HCT116 (cell line): ENCODE results near the gene COG5. TPM values are rescaled to one million over a fixed set of nuclear protein-coding genes. Genes with fewer than 3 reads are reported as not detected.

Source experiments
- ATAC-seq: fragments of 200-7000 bp; cut with Tn5 transposase; 2 replicates; pipeline ENCODE4 v1.9.1; 2020; ENCODE audit warnings: mild to moderate bottlenecking, moderate library complexity
- BruUV-seq: library from RNA; stranded (reverse); fragments of 400-500 nt; replicated peaks from 2 replicates; lab custom pipeline; 2021; lab: Mats Ljungman, UMichigan
- CTCF ChIA-PET: fragments of 300-600 bp; sonication (Branson Sonifier 250); formaldehyde crosslinking; loops from one replicate; lab custom pipeline; 2021; ENCODE audit warnings: antibody characterized with exemption; lab: Charles Lee
- POLR2A ChIA-PET: fragments of 300-600, 350-600 bp; sonication (Branson Sonifier 250); formaldehyde crosslinking; loops from one replicate; lab custom pipeline; 2021; ENCODE audit warnings: antibody characterized with exemption; lab: Charles Lee
- RAD21 ChIA-PET, 2 experiments: fragments of 300-600 bp; sonication (Branson Sonifier 250); formaldehyde crosslinking; loops; one replicate each; lab custom pipeline; 2023; ENCODE audit warnings: low total read pairs in 2 of 2; ENCODE audit not compliant: uncharacterized antibody in 2 of 2, unreplicated experiment in 2 of 2, low non-redundant PET in 1 of 2; lab: Charles Lee
- DNase-seq: peaks from one replicate; pipeline ENCODE4 v3.0.0-alpha.2; 2010; ENCODE audit warnings: low read depth, low spot score
- H2AFZ ChIP-seq: fragments of 200-600 bp; shearing (Covaris generic), sonication (generic); 2 replicates; pipeline ENCODE4 v1.6.1; 2017; ENCODE audit warnings: low read depth, mixed run types, mixed read lengths, antibody characterized with exemption, low read length; ENCODE audit not compliant: poor library complexity, severe bottlenecking
- H3K27ac ChIP-seq: 2 replicates; pipeline ENCODE4 v1.5.1; 2012; ENCODE audit warnings: low read depth, low read length
- H3K27me3 ChIP-seq: fragments of 200-600 bp; sonication (generic); 2 replicates; pipeline ENCODE4 v1.6.1; 2016; ENCODE audit warnings: mixed run types, low read length, mixed read lengths; ENCODE audit not compliant: insufficient read depth
- H3K36me3 ChIP-seq, 2 experiments: fragments of 200-500 bp in 1 of 2; fragments of 200-600 bp in 1 of 2; sonication (Bioruptor generic) in 1 of 2; sonication (generic) in 1 of 2; 2 replicates each; pipeline versions ENCODE4 v1.5.1 to v1.6.1; 2014 to 2016; ENCODE audit warnings: low read length in 2 of 2, inconsistent platforms in 1 of 2, mixed read lengths in 1 of 2, mixed run types in 1 of 2; ENCODE audit not compliant: insufficient read depth in 2 of 2, control insufficient read depth in 1 of 2
- H3K4me1 ChIP-seq, 2 experiments: fragments of 200-600 bp in 1 of 2; sonication (generic) in 1 of 2; 2 replicates each; pipeline versions ENCODE4 v1.5.1 to v1.6.1; 2012 to 2017; ENCODE audit warnings: low read length in 2 of 2, inconsistent platforms in 1 of 2, mild to moderate bottlenecking in 1 of 2, mixed read lengths in 1 of 2, mixed run types in 1 of 2, moderate library complexity in 1 of 2; ENCODE audit not compliant: insufficient read depth in 2 of 2, control insufficient read depth in 1 of 2
- H3K4me2 ChIP-seq: fragments of 200-600 bp; sonication (generic); 2 replicates; pipeline ENCODE4 v1.6.1; 2017; ENCODE audit warnings: mixed run types, low read length, mixed read lengths
- H3K4me3 ChIP-seq, 2 experiments: fragments of 200-600 bp in 1 of 2; sonication (generic) in 1 of 2; replicated peaks in 1 of 2; 2 replicates each; pipeline ENCODE4 v1.5.1; 2011 to 2016; ENCODE audit warnings: low read length in 2 of 2, control low read depth in 1 of 2, low read depth in 1 of 2, mild to moderate bottlenecking in 1 of 2, mixed read lengths in 1 of 2, mixed run types in 1 of 2
- H3K79me2 ChIP-seq: fragments of 200-600 bp; sonication (generic); 2 replicates; pipeline ENCODE4 v1.6.1; 2017; ENCODE audit warnings: mild to moderate bottlenecking, mixed run types, low read length, moderate library complexity, mixed read lengths; ENCODE audit not compliant: insufficient read depth
- H3K9ac ChIP-seq: fragments of 200-600 bp; sonication (generic); 2 replicates; pipeline ENCODE4 v1.6.1; 2016; ENCODE audit warnings: low read length, mixed read lengths
- H3K9me2 ChIP-seq: fragments of 200-600 bp; sonication (generic), shearing (Covaris generic); 2 replicates; pipeline ENCODE4 v1.6.1; 2017; ENCODE audit warnings: mixed run types, mild to moderate bottlenecking, moderate library complexity; ENCODE audit not compliant: insufficient read depth
- H3K9me3 ChIP-seq, 2 experiments: fragments of 200-500 bp in 1 of 2; fragments of 200-600 bp in 1 of 2; sonication (Bioruptor generic) in 1 of 2; sonication (generic) in 1 of 2; 2 replicates each; pipeline ENCODE4 v1.6.1; 2014 to 2017; ENCODE audit warnings: low read length in 2 of 2, mixed read lengths in 2 of 2, inconsistent platforms in 1 of 2, low read depth in 1 of 2, mild to moderate bottlenecking in 1 of 2, mixed run types in 1 of 2, moderate library complexity in 1 of 2; ENCODE audit not compliant: control insufficient read depth in 1 of 2, insufficient read depth in 1 of 2
- H4K20me1 ChIP-seq: fragments of 200-600 bp; sonication (generic), shearing (Covaris generic); 2 replicates; pipeline ENCODE4 v1.6.1; 2017; ENCODE audit warnings: mixed run types, mild to moderate bottlenecking, moderate library complexity; ENCODE audit not compliant: insufficient read depth
- CEBPB ChIP-seq: IDR thresholded peaks from 2 replicates; pipeline ENCODE4 v1.6.1; 2012; ENCODE audit warnings: low read depth
- EGR1 ChIP-seq: IDR thresholded peaks from 2 replicates; pipeline ENCODE4 v1.6.1; 2012; ENCODE audit warnings: low read depth
- EZH2 ChIP-seq: fragments of 200-600 bp; sonication (generic); IDR thresholded peaks from 2 replicates; pipeline ENCODE4 v1.6.1; 2017; ENCODE audit warnings: antibody characterized with exemption, mixed run types
- FOSL1 ChIP-seq: IDR thresholded peaks from 2 replicates; pipeline ENCODE4 v1.6.1; 2012; ENCODE audit warnings: low read depth
- POLR2A ChIP-seq: IDR thresholded peaks from 2 replicates; pipeline ENCODE4 v1.7.0; 2011; ENCODE audit warnings: borderline replicate concordance; ENCODE audit not compliant: insufficient read depth, insufficient read length; ENCODE audit errors: extremely low read depth
- POLR2AphosphoS5 ChIP-seq: IDR thresholded peaks from 2 replicates; pipeline ENCODE4 v1.6.1; 2011; ENCODE audit warnings: mild to moderate bottlenecking, low read depth, low read length, moderate library complexity
- YY1 ChIP-seq: IDR thresholded peaks from 2 replicates; pipeline ENCODE4 v1.6.1; 2011; ENCODE audit warnings: low read length, low read depth, moderate library complexity, mild to moderate bottlenecking; ENCODE audit not compliant: insufficient replicate concordance; ENCODE audit errors: extremely low read depth
- intact Hi-C: fragments of 100-400 bp; cut with micrococcal nuclease; formaldehyde crosslinking; loops from 2 replicates; pipeline ENCODE4 v1.10.0; 2022
- total RNA-seq: library from RNA; stranded (reverse); gene quantifications from one replicate; pipeline ENCODE4 v1.2.1, GENCODE V29; 2021; ENCODE audit not compliant: unreplicated experiment
- TF ChIP-seq, protein P1 (sequence below): IDR thresholded peaks from 2 replicates; pipeline ENCODE4 v1.6.1; 2012
- TF ChIP-seq, protein P2 (sequence below): IDR thresholded peaks from 2 replicates; pipeline ENCODE4 v1.6.1; 2011; ENCODE audit warnings: mild to moderate bottlenecking, low read length, moderate library complexity; ENCODE audit not compliant: insufficient replicate concordance; ENCODE audit errors: extremely low read depth
- TF ChIP-seq, protein P3 (sequence below): IDR thresholded peaks from 2 replicates; pipeline ENCODE4 v1.6.1; 2012; ENCODE audit warnings: low read depth

The COG5 gene
- total RNA-seq, 1 experiment from 2014 or later = 30.7 TPM

DNA sequence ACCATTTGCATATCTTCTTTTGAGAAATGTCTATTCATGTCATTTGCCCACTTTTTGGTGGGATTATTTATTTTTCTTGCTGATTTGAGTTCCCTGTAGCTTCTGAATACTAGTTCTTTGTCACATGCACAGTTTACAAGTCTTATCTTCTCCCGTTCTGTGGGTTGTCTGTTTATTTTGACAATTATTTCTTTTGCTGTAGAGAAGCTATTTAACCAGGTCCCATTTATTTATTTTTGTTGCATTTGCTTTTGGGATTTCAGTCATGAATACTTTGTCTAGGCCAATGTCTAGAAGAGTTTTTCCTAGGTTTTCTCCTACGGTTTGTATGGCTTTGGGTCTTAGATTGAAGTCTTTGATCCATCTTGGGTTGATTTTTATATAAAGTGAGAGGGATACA, 60.9 kb downstream of the COG5 start:
- Histone ChIP-seq H3K4me2 (no peak overlapping the region), H4K20me1 (no peaks in the 10 kb centered on the region), H3K27ac (no peak overlapping the region), H3K27me3 (no peaks in the 10 kb centered on the region), H2AFZ (no peak overlapping the region), H3K79me2 (no peaks in the 10 kb centered on the region), H3K4me3 (no peak overlapping the region), H3K9me3 (no peaks in the 10 kb centered on the region), H3K9me2 (no peaks in the 10 kb centered on the region), H3K9ac (no peak overlapping the region), H3K4me1 (peaks cover 16 to 18% of the 10 kb centered on the region in 2 experiments; a peak in 3 of 4 replicates), H3K36me3 (no peaks in the 10 kb centered on the region)
- no peak for TF ChIP-seq YY1
- TF ChIP-seq FOSL1 = no peak
- TF ChIP-seq CEBPB = no peak
- TF ChIP-seq EZH2 = no peak
- TF ChIP-seq EGR1 = no peak
- RAD21 ChIA-PET = no interaction called here
- DNase-seq (no peak), ATAC-seq (no peak)
- intact Hi-C loops = no loop called here
- POLR2A ChIA-PET = no interaction called here
- CTCF ChIA-PET = no interaction called here
- no TSS peak for BruUV-seq

GRCh38 chr7:107502154-107502553, 61.6 kb downstream of the COG5 start:
- Histone ChIP-seq H3K9me3 (no peaks in the 10 kb centered on the region), H3K79me2 (no peaks in the 10 kb centered on the region; the same call in 1 of the 2 replicates), H3K4me2 (no peak overlapping the region), H3K4me3 (no peak overlapping the region), H3K9ac (no peak overlapping the region), H2AFZ (no peak overlapping the region), H3K27ac (no peak overlapping the region), H3K9me2 (no peaks in the 10 kb centered on the region), H3K27me3 (no peaks in the 10 kb centered on the region), H4K20me1 (no peaks in the 10 kb centered on the region), H3K36me3 (no peaks in the 10 kb centered on the region), H3K4me1 (peaks cover 16 to 18% of the 10 kb centered on the region in 2 experiments; a peak in 3 of 4 replicates)
- no TSS peak for BruUV-seq
- no peak for DNase-seq
- RAD21 ChIA-PET = interaction anchor here in 1 of 2 experiments (1.3 kb wide), 1 partner anchor 39 kb away, joined by 3 read pairs; no protein-coding TSS in a partner anchor
- intact Hi-C loops = no loop called here
- CTCF ChIA-PET = interaction anchor here (1.4 to 1.5 kb wide), 3 partner anchors 25 to 309 kb away, joined by 3 to 8 read pairs (median 5); no protein-coding TSS in a partner anchor
- POLR2A ChIA-PET = no interaction called here
- TF ChIP-seq, protein P1, sequence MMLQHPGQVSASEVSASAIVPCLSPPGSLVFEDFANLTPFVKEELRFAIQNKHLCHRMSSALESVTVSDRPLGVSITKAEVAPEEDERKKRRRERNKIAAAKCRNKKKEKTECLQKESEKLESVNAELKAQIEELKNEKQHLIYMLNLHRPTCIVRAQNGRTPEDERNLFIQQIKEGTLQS = no peak
- TF ChIP-seq POLR2AphosphoS5 (no peak), POLR2A (no peak)
- TF ChIP-seq, protein P2, sequence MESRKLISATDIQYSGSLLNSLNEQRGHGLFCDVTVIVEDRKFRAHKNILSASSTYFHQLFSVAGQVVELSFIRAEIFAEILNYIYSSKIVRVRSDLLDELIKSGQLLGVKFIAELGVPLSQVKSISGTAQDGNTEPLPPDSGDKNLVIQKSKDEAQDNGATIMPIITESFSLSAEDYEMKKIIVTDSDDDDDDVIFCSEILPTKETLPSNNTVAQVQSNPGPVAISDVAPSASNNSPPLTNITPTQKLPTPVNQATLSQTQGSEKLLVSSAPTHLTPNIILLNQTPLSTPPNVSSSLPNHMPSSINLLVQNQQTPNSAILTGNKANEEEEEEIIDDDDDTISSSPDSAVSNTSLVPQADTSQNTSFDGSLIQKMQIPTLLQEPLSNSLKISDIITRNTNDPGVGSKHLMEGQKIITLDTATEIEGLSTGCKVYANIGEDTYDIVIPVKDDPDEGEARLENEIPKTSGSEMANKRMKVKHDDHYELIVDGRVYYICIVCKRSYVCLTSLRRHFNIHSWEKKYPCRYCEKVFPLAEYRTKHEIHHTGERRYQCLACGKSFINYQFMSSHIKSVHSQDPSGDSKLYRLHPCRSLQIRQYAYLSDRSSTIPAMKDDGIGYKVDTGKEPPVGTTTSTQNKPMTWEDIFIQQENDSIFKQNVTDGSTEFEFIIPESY = no peak
- TF ChIP-seq, protein P3, sequence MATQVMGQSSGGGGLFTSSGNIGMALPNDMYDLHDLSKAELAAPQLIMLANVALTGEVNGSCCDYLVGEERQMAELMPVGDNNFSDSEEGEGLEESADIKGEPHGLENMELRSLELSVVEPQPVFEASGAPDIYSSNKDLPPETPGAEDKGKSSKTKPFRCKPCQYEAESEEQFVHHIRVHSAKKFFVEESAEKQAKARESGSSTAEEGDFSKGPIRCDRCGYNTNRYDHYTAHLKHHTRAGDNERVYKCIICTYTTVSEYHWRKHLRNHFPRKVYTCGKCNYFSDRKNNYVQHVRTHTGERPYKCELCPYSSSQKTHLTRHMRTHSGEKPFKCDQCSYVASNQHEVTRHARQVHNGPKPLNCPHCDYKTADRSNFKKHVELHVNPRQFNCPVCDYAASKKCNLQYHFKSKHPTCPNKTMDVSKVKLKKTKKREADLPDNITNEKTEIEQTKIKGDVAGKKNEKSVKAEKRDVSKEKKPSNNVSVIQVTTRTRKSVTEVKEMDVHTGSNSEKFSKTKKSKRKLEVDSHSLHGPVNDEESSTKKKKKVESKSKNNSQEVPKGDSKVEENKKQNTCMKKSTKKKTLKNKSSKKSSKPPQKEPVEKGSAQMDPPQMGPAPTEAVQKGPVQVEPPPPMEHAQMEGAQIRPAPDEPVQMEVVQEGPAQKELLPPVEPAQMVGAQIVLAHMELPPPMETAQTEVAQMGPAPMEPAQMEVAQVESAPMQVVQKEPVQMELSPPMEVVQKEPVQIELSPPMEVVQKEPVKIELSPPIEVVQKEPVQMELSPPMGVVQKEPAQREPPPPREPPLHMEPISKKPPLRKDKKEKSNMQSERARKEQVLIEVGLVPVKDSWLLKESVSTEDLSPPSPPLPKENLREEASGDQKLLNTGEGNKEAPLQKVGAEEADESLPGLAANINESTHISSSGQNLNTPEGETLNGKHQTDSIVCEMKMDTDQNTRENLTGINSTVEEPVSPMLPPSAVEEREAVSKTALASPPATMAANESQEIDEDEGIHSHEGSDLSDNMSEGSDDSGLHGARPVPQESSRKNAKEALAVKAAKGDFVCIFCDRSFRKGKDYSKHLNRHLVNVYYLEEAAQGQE = no peak
- ATAC-seq = no peak
